Endothelial cell (in vitro differentiated cells): Measurements from ENCODE around the gene GXYLT1. TPM values are rescaled to one million over a fixed set of nuclear protein-coding genes. Genes with fewer than 3 reads are reported as not detected.

ENCODE experiments used
- DNase-seq: peaks from one replicate; pipeline ENCODE4 v3.0.0; 2021; ENCODE audit warnings: low spot score
- H3K27ac Mint-ChIP-seq: one replicate; pipeline ENCODE4 v1.8.0; 2021; ENCODE audit warnings: mixed read lengths, inconsistent platforms; ENCODE audit not compliant: unreplicated experiment
- H3K27me3 Mint-ChIP-seq: one replicate; pipeline ENCODE4 v1.8.0; 2021; ENCODE audit warnings: mild to moderate bottlenecking, moderate library complexity, mixed read lengths, inconsistent platforms; ENCODE audit not compliant: unreplicated experiment
- H3K36me3 Mint-ChIP-seq: one replicate; pipeline ENCODE4 v1.8.0; 2021; ENCODE audit warnings: mild to moderate bottlenecking, low read depth, mixed read lengths, inconsistent platforms; ENCODE audit not compliant: unreplicated experiment
- H3K4me1 Mint-ChIP-seq: one replicate; pipeline ENCODE4 v1.8.0; 2021; ENCODE audit warnings: mild to moderate bottlenecking, mixed read lengths, inconsistent platforms; ENCODE audit not compliant: unreplicated experiment
- H3K4me3 Mint-ChIP-seq: one replicate; pipeline ENCODE4 v1.8.0; 2021; ENCODE audit warnings: mild to moderate bottlenecking, mixed read lengths, inconsistent platforms; ENCODE audit not compliant: unreplicated experiment
- H3K9me3 Mint-ChIP-seq: one replicate; pipeline ENCODE4 v1.8.0; 2021; ENCODE audit warnings: mixed read lengths, inconsistent platforms; ENCODE audit not compliant: unreplicated experiment
- total RNA-seq: library from RNA; stranded (reverse); fragmentation: NEBNext Ultra II Directional; extraction: Animal tissue kit (Norgen Biotek cat#: 25700); gene quantifications from one replicate; pipeline ENCODE4 v1.2.1, GENCODE V29; 2021; ENCODE audit not compliant: unreplicated experiment
- TF ChIP-seq, protein P1 (sequence below): fragments of 200-600 bp; sonication (generic); IDR thresholded peaks from one replicate; pipeline ENCODE4 v1.5.0; 2021; ENCODE audit warnings: antibody characterized with exemption; ENCODE audit not compliant: unreplicated experiment

Gene GXYLT1
- total RNA-seq, 1 donor from 2014 or later: 28.9 TPM

GRCh38 chr12:42084522-42084921 lies 60.2 kb downstream of the GXYLT1 start:
- H3K4me3 Mint-ChIP-seq: no peak overlapping the region
- TF ChIP-seq, protein P1, sequence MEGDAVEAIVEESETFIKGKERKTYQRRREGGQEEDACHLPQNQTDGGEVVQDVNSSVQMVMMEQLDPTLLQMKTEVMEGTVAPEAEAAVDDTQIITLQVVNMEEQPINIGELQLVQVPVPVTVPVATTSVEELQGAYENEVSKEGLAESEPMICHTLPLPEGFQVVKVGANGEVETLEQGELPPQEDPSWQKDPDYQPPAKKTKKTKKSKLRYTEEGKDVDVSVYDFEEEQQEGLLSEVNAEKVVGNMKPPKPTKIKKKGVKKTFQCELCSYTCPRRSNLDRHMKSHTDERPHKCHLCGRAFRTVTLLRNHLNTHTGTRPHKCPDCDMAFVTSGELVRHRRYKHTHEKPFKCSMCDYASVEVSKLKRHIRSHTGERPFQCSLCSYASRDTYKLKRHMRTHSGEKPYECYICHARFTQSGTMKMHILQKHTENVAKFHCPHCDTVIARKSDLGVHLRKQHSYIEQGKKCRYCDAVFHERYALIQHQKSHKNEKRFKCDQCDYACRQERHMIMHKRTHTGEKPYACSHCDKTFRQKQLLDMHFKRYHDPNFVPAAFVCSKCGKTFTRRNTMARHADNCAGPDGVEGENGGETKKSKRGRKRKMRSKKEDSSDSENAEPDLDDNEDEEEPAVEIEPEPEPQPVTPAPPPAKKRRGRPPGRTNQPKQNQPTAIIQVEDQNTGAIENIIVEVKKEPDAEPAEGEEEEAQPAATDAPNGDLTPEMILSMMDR: no peak
- no peaks in the 10 kb centered on the region for H3K9me3 Mint-ChIP-seq
- no peaks in the 10 kb centered on the region for H3K36me3 Mint-ChIP-seq
- no peak for DNase-seq
- no peak overlapping the region for H3K27ac Mint-ChIP-seq
- no peaks in the 10 kb centered on the region for H3K27me3 Mint-ChIP-seq
- peaks cover 3% of the 10 kb centered on the region for H3K4me1 Mint-ChIP-seq

DNA sequence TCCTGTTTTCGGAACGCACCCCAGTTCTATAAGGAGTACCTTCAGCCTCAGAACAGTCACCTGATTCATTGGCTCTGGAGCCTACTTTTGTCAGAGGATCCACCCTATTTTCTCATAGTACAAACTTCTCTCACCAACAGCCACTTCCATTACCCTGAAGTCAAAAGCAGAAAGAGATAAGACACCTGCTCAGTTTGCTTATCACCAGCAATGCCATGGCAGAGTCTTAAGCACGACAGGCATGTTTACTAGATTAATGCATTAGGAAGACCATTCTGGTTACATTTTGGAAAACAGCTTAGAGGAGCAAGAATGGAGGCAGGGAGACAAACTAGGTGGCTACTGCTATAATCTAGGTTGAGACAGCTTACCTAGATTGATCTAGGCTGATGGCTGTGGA lies 67.7 kb downstream of the GXYLT1 start:
- Mint-ChIP-seq H3K4me3 (no peak overlapping the region), H3K36me3 (peaks cover 6% of the 10 kb centered on the region), H3K4me1 (no peaks in the 10 kb centered on the region), H3K9me3 (no peaks in the 10 kb centered on the region), H3K27ac (no peak overlapping the region), H3K27me3 (no peaks in the 10 kb centered on the region)
- TF ChIP-seq, protein P1: no peak
- no peak for DNase-seq

GRCh38 chr12:42070036-42070435 lies 74.6 kb downstream of the GXYLT1 start:
- no peak for DNase-seq
- Mint-ChIP-seq H3K4me3 (no peak overlapping the region), H3K36me3 (peaks cover 6% of the 10 kb centered on the region), H3K9me3 (no peaks in the 10 kb centered on the region), H3K27me3 (no peaks in the 10 kb centered on the region), H3K4me1 (no peaks in the 10 kb centered on the region), H3K27ac (no peak overlapping the region)
- TF ChIP-seq, protein P1: no peak

GRCh38 chr12:42059127-42059526 lies 85.5 kb downstream of the GXYLT1 start:
- TF ChIP-seq, protein P1: no peak
- no peaks in the 10 kb centered on the region for H3K4me1 Mint-ChIP-seq
- no peaks in the 10 kb centered on the region for H3K9me3 Mint-ChIP-seq
- H3K27me3 Mint-ChIP-seq: peaks cover 2% of the 10 kb centered on the region
- H3K27ac Mint-ChIP-seq: no peak overlapping the region
- H3K4me3 Mint-ChIP-seq: no peak overlapping the region
- DNase-seq: no peak
- peaks cover 8% of the 10 kb centered on the region for H3K36me3 Mint-ChIP-seq

GRCh38 chr12:42056130-42056529 lies 88.5 kb downstream of the GXYLT1 start:
- H3K27ac Mint-ChIP-seq: no peak overlapping the region
- TF ChIP-seq, protein P1: no peak
- H3K4me1 Mint-ChIP-seq: no peaks in the 10 kb centered on the region
- no peak for DNase-seq
- H3K36me3 Mint-ChIP-seq: no peaks in the 10 kb centered on the region
- H3K9me3 Mint-ChIP-seq: no peaks in the 10 kb centered on the region
- H3K27me3 Mint-ChIP-seq: no peaks in the 10 kb centered on the region
- no peak overlapping the region for H3K4me3 Mint-ChIP-seq
